Calu3 (cell line): ENCODE results near the gene CERS4. TPM values are rescaled to one million over a fixed set of nuclear protein-coding genes. Genes with fewer than 3 reads are reported as not detected.

Experiments
- BruUV-seq: library from RNA; stranded (reverse); fragments of 400-500 nt; replicated peaks from 2 replicates; lab custom pipeline; 2021; lab: Mats Ljungman, UMichigan
- CTCF ChIA-PET: fragments of 300-600 bp; sonication (Branson Sonifier 250); formaldehyde crosslinking; loops from one replicate; lab custom pipeline; 2022; ENCODE audit warnings: antibody characterized with exemption; lab: Charles Lee
- DNase-seq: peaks from one replicate; pipeline ENCODE4 v3.0.0; 2022
- H3K27ac Mint-ChIP-seq: one replicate; pipeline ENCODE4 v1.8.0; 2022; ENCODE audit warnings: mixed read lengths; ENCODE audit not compliant: unreplicated experiment
- H3K27me3 Mint-ChIP-seq: one replicate; pipeline ENCODE4 v1.8.0; 2022; ENCODE audit warnings: mixed read lengths; ENCODE audit not compliant: unreplicated experiment
- H3K36me3 Mint-ChIP-seq: one replicate; pipeline ENCODE4 v1.8.0; 2022; ENCODE audit warnings: mild to moderate bottlenecking, moderate library complexity, mixed read lengths; ENCODE audit not compliant: insufficient read depth, unreplicated experiment
- H3K4me1 Mint-ChIP-seq: one replicate; pipeline ENCODE4 v1.8.0; 2022; ENCODE audit warnings: mild to moderate bottlenecking, low read depth, mixed read lengths; ENCODE audit not compliant: unreplicated experiment
- H3K4me3 Mint-ChIP-seq: one replicate; pipeline ENCODE4 v1.8.0; 2022; ENCODE audit warnings: mild to moderate bottlenecking, low read depth, moderate library complexity, mixed read lengths; ENCODE audit not compliant: unreplicated experiment
- H3K9me3 Mint-ChIP-seq: one replicate; pipeline ENCODE4 v1.8.0; 2022; ENCODE audit warnings: low read depth, mixed read lengths; ENCODE audit not compliant: unreplicated experiment
- intact Hi-C: fragments of 100-400 bp; cut with micrococcal nuclease; formaldehyde crosslinking; loops from one replicate; pipeline ENCODE4 v1.10.0; 2022; ENCODE audit not compliant: unreplicated experiment
- total RNA-seq: library from RNA; stranded (reverse); gene quantifications from 2 replicates; pipeline ENCODE4 v1.2.3, GENCODE V29; 2022
- TF ChIP-seq, protein P1 (sequence below): fragments of 200-600 bp; IDR thresholded peaks from one replicate; pipeline ENCODE4 v1.8.0; 2022; ENCODE audit warnings: antibody characterized with exemption; ENCODE audit not compliant: unreplicated experiment

Gene CERS4
- total RNA-seq, 1 experiment from 2014 or later = 13.4 TPM

DNA sequence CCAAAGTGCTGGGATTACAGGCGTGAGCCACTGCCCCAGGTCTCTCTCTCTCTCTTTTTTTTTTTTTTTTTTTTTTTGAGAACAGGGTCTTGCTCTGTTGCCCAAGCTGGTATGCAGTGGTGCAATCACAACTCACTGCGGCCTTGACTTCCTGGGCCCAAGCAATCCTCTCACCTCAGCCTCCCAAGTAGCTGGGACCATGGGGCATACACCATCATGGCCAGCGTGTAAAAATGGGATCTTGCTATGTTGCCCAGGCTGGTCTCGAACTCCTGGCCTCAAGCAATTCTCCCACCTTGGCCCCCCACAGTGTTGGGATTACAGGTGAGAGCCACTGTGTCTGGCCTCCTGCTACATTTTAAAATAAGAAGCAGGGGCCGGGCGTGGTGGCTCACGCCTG, 40.6 kb upstream of the CERS4 start:
- H3K9me3 Mint-ChIP-seq = no peaks in the 10 kb centered on the region
- DNase-seq = no peak
- no peak overlapping the region for H3K27ac Mint-ChIP-seq
- intact Hi-C loops = no loop called here
- peaks cover 13% of the 10 kb centered on the region for H3K27me3 Mint-ChIP-seq
- H3K36me3 Mint-ChIP-seq = no peaks in the 10 kb centered on the region
- no peaks in the 10 kb centered on the region for H3K4me1 Mint-ChIP-seq
- TF ChIP-seq, protein P1, sequence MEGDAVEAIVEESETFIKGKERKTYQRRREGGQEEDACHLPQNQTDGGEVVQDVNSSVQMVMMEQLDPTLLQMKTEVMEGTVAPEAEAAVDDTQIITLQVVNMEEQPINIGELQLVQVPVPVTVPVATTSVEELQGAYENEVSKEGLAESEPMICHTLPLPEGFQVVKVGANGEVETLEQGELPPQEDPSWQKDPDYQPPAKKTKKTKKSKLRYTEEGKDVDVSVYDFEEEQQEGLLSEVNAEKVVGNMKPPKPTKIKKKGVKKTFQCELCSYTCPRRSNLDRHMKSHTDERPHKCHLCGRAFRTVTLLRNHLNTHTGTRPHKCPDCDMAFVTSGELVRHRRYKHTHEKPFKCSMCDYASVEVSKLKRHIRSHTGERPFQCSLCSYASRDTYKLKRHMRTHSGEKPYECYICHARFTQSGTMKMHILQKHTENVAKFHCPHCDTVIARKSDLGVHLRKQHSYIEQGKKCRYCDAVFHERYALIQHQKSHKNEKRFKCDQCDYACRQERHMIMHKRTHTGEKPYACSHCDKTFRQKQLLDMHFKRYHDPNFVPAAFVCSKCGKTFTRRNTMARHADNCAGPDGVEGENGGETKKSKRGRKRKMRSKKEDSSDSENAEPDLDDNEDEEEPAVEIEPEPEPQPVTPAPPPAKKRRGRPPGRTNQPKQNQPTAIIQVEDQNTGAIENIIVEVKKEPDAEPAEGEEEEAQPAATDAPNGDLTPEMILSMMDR = no peak
- no TSS peak for BruUV-seq
- no peak overlapping the region for H3K4me3 Mint-ChIP-seq
- CTCF ChIA-PET = interaction anchor here (0.7 kb wide), 1 partner anchor 10 kb away, joined by 7 read pairs; no protein-coding TSS in a partner anchor

DNA sequence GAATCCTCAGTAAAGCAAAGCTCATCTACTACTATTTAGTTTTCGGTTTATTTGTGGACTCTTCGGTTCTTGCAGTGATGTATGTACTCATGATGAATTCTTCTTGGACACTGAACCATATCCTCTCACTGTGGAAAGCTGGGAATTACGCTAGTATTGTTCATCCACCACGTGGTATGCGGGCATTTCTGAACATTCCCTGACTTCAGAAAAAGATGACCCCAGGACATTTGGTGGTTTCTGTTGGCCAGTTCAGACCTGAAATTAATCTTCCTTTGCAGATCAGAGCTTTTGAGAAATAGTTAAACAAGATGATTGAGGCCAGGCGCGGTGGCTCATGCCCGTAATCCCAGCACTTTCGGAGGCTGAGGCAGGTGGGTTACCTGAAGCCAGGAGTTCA, 34.5 kb upstream of the CERS4 start:
- Mint-ChIP-seq H3K36me3 (no peaks in the 10 kb centered on the region), H3K4me3 (no peak overlapping the region), H3K27me3 (no peaks in the 10 kb centered on the region), H3K27ac (no peak overlapping the region), H3K4me1 (no peaks in the 10 kb centered on the region), H3K9me3 (no peaks in the 10 kb centered on the region)
- CTCF ChIA-PET = no interaction called here
- intact Hi-C loops = no loop called here
- DNase-seq = no peak
- BruUV-seq = no TSS peak
- TF ChIP-seq, protein P1 = no peak

DNA sequence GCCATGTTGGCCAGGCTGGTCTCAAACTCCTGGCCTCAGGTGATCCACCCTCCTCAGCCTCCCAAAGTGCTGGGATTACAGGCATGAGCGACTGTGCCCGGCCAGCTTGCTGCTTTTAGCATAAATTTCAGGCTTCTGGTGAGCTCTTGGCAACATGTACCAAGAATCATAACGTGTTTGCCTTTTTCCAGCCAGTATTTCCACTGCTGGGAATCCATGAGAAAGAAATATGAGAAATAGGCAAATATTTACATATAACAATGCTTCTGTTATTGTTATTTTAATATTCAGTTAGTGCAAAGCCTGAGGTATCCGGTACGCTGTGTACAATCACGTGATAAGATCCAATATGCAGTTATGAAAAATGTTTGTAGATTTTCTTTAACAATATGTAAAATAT, 29.2 kb upstream of the CERS4 start:
- no peak overlapping the region for H3K4me3 Mint-ChIP-seq
- no peaks in the 10 kb centered on the region for H3K4me1 Mint-ChIP-seq
- H3K27ac Mint-ChIP-seq = no peak overlapping the region
- no TSS peak for BruUV-seq
- CTCF ChIA-PET = no interaction called here
- TF ChIP-seq, protein P1 = no peak
- intact Hi-C loops = no loop called here
- no peaks in the 10 kb centered on the region for H3K27me3 Mint-ChIP-seq
- H3K9me3 Mint-ChIP-seq = no peaks in the 10 kb centered on the region
- no peaks in the 10 kb centered on the region for H3K36me3 Mint-ChIP-seq
- no peak for DNase-seq

DNA sequence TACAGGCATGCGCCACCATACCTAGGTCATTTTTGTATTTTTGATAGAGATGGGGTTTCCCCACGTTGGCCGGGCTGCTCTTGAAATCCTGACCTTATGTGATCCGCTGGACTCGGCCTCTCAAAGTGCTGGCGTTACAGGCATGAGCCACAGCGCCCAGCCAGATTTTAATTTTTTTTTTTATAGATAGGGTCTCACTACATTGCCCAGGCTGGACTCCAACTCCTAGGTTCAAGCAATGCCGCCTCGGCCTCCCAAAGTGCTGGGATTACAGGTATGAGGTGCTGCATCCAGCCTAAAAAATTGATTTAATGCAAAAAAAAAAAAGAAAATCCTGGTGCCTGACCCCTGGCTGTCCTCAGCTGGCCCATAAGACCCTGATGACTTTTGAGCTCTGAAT, 24.9 kb upstream of the CERS4 start:
- DNase-seq = no peak
- H3K36me3 Mint-ChIP-seq = no peaks in the 10 kb centered on the region
- no peaks in the 10 kb centered on the region for H3K9me3 Mint-ChIP-seq
- intact Hi-C loops = no loop called here
- CTCF ChIA-PET = interaction anchor here (0.6 to 0.7 kb wide), 2 partner anchors 27 to 180 kb away, joined by 3 to 7 read pairs; no protein-coding TSS in a partner anchor
- no peaks in the 10 kb centered on the region for H3K4me1 Mint-ChIP-seq
- TF ChIP-seq, protein P1 = no peak
- no peak overlapping the region for H3K27ac Mint-ChIP-seq
- no TSS peak for BruUV-seq
- no peak overlapping the region for H3K4me3 Mint-ChIP-seq
- H3K27me3 Mint-ChIP-seq = no peaks in the 10 kb centered on the region
